Heart left ventricle (tissue), 13 donors: ENCODE results near the gene TIMM22.

Source experiments
- CTCF ChIP-seq, 12 donors: fragments of 200-600 bp; sonication (generic) in 4 of 12; IDR thresholded peaks; one replicate each; pipeline versions ENCODE4 v1.5.0 to v1.8.0; 2018 to 2022; ENCODE audit warnings: antibody characterized with exemption in 12 of 12, mild to moderate bottlenecking in 5 of 12
- POLR2A ChIP-seq, 2 donors: fragments of 450-650 bp; IDR thresholded peaks; one replicate each; pipeline ENCODE4 v1.6.1; 2017; ENCODE audit warnings: antibody characterized with exemption in 2 of 2, mild to moderate bottlenecking in 2 of 2, moderate library complexity in 2 of 2
- donor health status: ischemic (EF 13 %, LVEDD 7.1; RV severe dilation, severe dysfunction).
- donor health status: DM: no; HTN: yes; CAD: no.
- donor health status: DM: no; HTN: no; CAD: no.
- donor health status: ischemic (EF 25% LVEDD 6.9; RV normal size, moderate dysfunction).
- donor health status: ischemic (EF 25% LVEDD 5.7; RV mildly dilated, moderate dysfunction).
- donor health status: ischemic (EF 35%, LVEDD 5.7; RV mildly dilated, moderate dysfunction).
- donor health status: nonischemic (EF 11% LVEDD 7.7; RV severe dilation, severe dysfunction).
- donor health status: DM: yes; HTN: yes; CAD: no.
- donor health status: PGD.
- donor health status: ischemic (EF 29% LVEDD 5.4; RV normal size, mild dysfunction).
- donor health status: nonischemic (EF 23%, LVEDD 6.1; RV moderate dilation, normal function).

GRCh38 chr17:1003633-1003971 is 6.7 kb downstream of the TIMM22 start:
- TF ChIP-seq CTCF (IDR thresholded peaks at IDR 0.05) (no peak), POLR2A (IDR thresholded peaks at IDR 0.05) (no peak)
